GM18867 (cell line): ENCODE data around the gene ERC2.
"Not testable (repeated sequence)": the region's sequence is repeated elsewhere in the genome, so short reads cannot be mapped to it uniquely, and the experiment has no call there.

Experiments
- ATAC-seq: cut with Tn5 transposase; IDR thresholded peaks from one replicate; pipeline ENCODE4 v1.9.1; 2021; ENCODE audit warnings: mild to moderate bottlenecking, moderate library complexity; ENCODE audit not compliant: unreplicated experiment

The ERC2 gene

GRCh38 chr3:56089739-56090138, 378.5 kb downstream of the ERC2 start:
- no peak for ATAC-seq

- ATAC-seq, result no peak
Measured at GRCh38 chr3:56087451-56088053, 380.7 kb downstream of the ERC2 start.

GRCh38 chr3:56086355-56086754, 381.9 kb downstream of the ERC2 start:
- no peak for ATAC-seq

DNA sequence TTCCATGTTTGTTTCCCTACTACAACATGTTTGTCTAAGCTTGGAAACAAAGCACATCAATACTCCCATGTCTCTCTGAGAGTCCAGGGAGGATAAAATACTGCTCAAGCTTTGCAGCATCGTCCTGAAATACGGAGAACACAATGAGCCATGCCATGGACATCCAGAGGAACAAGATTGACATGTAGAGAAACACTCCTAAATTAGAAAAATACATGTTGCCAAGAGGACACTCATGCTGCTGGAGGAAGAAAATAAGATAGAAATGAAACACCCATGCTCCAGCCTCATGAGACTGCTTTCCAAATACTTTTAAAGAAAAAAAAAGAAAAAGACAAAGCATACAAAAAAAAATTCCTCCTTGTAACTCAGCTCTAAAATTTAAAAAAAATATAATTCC, 387.0 kb downstream of the ERC2 start:
- ATAC-seq, result no peak

DNA sequence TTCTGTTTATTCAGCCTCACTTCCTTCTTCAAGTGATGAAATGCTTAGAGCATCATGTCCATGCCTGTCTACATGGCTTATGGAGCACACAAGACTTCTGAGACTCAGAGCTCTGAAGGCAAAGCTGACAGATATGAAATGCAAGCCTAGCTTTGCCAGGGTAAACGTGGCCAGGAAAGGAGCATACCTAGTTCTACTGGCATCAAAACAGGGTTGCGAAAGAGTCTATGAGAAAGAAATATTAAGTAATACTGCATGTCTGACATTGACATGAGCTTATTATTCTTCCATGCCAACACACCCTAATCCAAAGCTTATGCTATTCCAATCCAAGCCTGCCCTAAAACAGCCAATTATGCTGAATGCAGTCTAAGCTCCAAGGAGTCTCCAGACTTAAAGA, 391.5 kb downstream of the ERC2 start:
- no peak for ATAC-seq

DNA sequence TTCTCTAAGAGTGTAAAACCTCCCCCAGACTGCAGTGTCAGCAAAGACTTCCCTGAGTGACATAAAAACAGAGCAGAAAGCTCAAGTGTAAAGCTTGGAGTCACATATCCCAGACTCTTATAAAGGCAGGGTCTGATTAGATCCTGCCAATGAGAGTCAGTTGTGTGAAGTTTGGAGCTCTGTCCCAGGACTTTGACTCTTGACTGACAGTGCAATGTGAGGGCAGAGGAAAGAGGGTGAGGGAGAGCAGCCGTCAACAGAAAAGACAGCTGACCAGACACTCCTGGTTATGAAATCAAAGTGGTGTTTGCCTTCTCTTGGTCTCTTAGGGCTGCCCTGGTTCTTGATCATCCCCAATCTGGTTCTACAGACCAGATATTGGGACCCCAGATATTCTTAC, 393.2 kb downstream of the ERC2 start:
- ATAC-seq, result no peak

- ATAC-seq, result no peak
Measured at GRCh38 chr3:56069766-56070165, 398.5 kb downstream of the ERC2 start.

DNA sequence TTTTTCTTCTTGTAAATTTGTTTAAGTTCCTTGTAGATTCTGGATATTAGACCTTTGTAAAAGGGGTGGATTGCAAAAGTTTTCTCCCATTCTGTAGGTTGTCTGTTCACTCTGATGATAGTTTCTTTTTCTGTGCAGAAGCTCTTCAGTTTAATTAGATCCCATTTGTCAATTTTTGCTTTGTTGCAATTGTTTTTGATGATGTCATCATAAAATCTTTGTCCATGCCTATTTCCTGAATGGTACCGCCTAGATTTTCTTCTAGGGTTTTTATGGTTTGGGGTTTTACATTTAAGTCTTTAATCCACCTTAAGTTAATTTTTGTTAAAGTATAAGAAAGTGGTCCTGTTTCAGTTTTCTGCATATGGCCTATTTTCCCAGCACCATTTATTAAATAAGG, 401.9 kb downstream of the ERC2 start:
- ATAC-seq, result not testable (repeated sequence)

DNA sequence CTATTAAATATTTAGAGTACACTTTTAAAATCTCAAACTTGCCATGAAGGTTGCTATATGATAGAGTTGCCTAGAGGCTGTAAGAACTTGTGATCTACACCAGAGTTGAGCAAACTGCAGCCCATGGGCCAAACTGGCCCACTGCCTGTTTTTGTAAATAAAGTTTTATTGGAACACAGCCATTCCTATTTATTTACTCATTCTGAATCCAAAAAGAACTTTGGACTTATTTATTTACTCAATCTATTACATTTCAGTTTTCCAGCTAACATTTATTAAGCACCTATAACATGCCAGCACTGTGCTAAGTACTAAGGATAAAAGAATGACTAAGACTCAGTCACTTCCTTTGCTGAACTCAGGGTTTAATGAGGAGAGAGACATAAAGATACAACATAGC, 403.6 kb downstream of the ERC2 start:
- ATAC-seq, result no peak

GRCh38 chr3:56061279-56061626, 407.0 kb downstream of the ERC2 start:
- ATAC-seq, result no peak

GRCh38 chr3:56060521-56061278, 407.6 kb downstream of the ERC2 start:
- no peak for ATAC-seq

DNA sequence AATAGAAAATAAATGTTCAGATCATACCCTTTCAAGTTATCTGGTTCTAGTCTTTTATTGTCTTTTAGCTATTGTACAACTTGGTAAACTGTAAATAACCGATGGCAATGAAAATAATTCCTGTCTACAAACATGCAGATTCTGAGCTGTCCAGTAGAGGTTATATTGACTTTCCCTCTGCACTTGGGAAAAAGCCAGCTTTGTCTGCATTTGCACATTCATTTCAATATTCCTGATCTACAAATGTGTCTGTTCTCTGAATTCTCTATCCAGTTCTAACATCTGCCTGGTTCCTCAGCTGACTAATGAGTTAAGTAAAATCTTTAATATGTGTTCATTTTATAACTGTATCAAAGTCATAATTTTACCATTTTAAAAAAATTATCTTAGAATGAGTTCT, 408.5 kb downstream of the ERC2 start:
- ATAC-seq, result no peak

DNA sequence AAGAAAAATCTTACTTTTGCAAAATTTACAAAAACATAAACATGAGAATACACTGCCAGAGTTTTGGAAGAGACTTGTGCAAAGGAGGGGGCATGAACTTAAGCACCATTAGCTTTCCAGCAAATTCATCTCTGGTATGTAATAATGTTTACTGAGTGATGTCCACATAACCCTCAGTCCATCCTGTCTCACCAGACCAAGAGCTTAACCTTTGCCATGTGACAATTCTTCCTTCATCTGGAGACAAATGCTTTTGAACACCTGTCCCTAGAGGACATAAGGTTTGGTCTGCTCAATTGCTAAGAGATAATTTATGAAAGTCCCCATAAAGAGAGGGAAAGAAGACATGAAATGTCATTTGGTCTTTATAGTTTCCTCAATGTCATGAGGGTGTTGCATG, 412.3 kb downstream of the ERC2 start:
- no peak for ATAC-seq

- ATAC-seq, result no peak
Measured at GRCh38 chr3:56055546-56055945, 412.7 kb downstream of the ERC2 start.

GRCh38 chr3:56054844-56055243, 413.4 kb downstream of the ERC2 start:
- no peak for ATAC-seq

DNA sequence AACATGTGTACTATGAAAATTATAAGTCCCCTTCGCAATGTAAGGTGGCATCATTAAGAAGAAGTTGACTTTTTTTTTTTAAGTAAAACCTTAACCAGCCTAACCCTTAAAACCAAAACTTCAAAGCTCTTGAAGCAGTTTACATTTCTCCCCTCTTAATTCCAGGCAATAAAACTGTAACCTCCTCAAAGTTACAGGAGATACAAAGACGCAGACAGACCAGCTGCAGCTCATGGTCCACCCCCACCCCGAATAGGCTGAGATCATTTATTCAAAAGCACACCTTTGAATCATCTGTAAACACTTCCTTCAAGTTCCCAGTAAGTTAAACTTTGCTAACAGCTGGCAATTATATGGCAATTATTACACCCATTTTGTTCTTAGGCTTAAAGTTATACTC, 414.5 kb downstream of the ERC2 start:
- ATAC-seq, result no peak

DNA sequence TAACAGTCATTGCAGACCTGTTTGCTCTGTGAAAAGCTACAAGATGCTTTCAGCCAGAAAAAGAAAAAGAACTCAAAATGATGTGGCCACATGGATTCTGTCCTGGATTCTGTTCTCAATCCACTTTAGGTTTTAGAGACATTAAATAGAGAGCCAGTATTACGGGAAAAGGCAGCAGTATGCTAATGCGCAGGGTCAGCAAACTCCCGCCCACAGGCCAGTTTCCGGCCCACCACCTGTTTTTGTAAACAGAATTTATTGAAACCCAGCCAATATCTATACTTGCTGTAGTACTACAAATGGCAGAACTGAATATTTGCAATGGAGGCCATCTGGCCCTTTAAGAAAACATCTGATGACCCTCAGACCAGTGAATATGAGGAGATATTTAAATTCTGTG, 416.1 kb downstream of the ERC2 start:
- ATAC-seq, result no peak

DNA sequence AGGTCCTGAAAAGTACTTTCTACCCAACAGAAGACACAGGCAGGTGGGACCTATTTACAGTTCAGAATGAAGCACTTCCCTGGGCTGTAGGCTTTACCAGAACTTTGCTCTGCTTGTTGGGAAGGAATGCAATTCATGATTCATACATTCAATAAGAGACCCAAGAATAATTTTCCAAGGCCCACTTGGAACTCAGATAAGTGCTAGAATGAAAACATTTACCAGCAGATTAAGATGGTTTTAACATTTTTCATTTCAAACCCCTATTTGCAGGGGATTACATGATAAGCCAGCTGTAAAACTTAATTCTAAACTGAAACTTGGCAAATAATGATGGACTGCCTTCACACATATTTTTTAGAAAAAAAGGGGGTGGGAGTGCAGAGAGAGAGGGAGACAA, 417.2 kb downstream of the ERC2 start:
- no peak for ATAC-seq

- no peak for ATAC-seq
Measured at GRCh38 chr3:56048946-56049345, 419.3 kb downstream of the ERC2 start.

- ATAC-seq, result no peak
Measured at GRCh38 chr3:56048331-56048730, 419.9 kb downstream of the ERC2 start.

GRCh38 chr3:56042326-56042951, 425.8 kb downstream of the ERC2 start:
- no peak for ATAC-seq

DNA sequence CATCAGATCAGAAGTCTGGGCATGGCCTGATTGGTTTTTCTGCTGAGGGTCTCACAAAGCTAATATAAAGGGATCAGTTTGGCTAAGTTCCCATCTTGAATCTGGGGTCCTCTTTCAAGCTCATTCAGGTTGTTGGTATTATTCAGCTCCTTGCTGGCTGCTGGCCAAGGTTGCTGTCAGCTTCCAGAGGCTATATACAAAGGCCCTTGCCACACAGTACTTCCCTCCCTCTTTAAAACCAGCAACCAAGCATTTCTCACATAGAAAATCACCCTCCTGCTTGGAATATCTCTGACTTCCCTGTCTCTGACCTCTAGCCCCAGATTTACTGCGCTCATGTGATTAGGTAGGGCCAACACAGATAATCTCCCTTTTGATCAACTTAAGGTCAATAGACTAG, 442.9 kb downstream of the ERC2 start:
- no peak for ATAC-seq
